ENCODE data around the gene ATG4C. TPM values are rescaled to one million over a fixed set of nuclear protein-coding genes. Genes with fewer than 3 reads are reported as not detected.

Gene ATG4C
- total RNA-seq, 4 donors from 2014 or later: 6.9 to 18.1 (median 8.9) TPM

DNA sequence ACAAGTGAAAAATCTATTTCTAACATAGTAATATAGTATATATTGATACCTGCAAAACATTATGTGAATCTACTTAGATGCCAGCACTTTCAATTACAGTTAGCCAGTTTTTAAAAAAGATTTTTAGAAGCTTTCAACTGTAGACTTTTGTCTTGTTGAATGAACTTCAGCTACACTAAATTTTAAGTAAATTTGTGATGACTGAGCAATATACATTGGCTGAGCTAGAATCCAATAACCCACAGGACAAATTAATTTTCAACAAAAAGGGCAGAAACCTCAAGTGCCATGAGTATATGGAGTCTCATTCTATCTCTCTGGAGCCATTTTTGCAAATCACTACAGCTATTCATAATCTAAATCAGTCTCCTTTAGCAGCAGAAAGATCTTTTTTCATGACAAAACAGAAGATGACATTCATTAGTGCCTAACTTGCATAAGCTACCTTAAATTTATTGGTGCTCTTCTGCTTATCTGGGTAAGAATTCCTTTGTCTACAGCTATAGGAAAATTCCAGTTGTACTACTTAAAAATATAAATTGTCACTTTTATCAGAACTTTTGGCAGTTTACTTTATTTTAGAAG is 100.3 kb downstream of the ATG4C start:
- TF ChIP-seq, protein P1, sequence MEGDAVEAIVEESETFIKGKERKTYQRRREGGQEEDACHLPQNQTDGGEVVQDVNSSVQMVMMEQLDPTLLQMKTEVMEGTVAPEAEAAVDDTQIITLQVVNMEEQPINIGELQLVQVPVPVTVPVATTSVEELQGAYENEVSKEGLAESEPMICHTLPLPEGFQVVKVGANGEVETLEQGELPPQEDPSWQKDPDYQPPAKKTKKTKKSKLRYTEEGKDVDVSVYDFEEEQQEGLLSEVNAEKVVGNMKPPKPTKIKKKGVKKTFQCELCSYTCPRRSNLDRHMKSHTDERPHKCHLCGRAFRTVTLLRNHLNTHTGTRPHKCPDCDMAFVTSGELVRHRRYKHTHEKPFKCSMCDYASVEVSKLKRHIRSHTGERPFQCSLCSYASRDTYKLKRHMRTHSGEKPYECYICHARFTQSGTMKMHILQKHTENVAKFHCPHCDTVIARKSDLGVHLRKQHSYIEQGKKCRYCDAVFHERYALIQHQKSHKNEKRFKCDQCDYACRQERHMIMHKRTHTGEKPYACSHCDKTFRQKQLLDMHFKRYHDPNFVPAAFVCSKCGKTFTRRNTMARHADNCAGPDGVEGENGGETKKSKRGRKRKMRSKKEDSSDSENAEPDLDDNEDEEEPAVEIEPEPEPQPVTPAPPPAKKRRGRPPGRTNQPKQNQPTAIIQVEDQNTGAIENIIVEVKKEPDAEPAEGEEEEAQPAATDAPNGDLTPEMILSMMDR (IDR thresholded peaks at IDR 0.05): no peak
- no peak for ATAC-seq (ENCODE audit: low FRiP score)
- DNase-seq (ENCODE audit: low spot score): no peak

DNA sequence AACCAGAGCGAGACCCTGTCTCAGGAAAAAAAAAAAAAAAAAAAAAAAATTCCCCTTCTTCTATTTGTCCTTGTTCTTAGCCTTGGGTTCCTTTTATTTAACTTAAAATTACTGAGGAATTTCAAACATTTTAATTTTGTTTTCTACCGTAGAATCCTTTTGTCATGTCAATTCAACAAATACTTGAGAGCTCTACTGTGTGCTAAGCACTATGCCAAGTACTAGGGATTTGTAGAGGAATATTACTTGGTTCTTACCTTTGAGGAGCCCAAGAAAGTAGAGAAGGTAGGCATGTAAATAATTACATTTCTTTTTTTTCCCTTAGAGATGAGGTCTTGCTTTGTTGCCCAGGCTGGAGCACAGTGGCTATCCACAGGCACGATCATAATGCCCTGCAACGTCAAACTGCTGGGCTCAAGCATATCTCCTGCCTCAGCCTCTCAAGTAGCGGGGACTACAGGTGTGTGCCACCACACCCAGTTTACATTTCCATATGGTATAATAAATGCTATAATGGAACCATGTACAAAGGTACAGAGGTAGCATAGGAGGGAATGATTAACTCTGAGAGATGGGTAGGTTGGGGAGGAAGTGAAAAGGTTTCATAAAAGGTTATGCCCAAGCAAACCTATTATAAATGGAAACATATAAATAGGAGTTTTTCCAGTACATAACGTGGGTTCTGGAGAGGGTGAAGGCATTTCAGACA is 104.0 kb downstream of the ATG4C start:
- ATAC-seq (ENCODE audit: low FRiP score) (no peak), DNase-seq (ENCODE audit: low spot score) (no peak)
- TF ChIP-seq, protein P1 (IDR thresholded peaks at IDR 0.05): no peak

DNA sequence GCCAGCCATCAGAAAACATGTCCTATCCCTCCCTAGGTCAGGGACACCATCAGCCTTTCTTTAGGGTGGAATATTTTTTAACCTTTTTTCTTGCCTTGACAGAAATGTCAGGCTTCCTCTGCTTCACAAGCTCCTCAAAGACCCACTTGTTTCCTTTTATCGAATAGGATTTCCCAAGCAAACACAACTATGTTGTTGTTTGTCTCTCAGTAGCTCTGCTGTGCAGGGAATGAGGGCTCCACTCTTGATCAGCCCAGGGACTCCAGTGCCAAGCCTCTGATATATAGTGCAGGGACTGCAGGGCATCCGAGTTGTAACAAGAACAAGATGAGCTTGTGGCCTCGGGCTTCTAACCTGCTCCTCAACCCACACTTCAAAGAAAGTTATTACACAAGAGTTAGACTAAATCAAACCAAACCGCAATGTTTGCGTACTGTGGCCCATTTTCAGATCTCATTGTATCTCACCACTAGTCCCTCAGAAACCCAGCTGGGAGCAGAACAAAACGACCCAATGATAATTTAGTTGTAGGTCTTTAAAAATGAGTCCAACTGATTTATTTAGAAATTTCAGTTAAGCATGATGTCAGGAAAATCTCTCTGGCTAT is 108.1 kb downstream of the ATG4C start:
- TF ChIP-seq, protein P1 (IDR thresholded peaks at IDR 0.05): no peak
- DNase-seq (ENCODE audit: low spot score) (no peak), ATAC-seq (ENCODE audit: low FRiP score) (no peak)

DNA sequence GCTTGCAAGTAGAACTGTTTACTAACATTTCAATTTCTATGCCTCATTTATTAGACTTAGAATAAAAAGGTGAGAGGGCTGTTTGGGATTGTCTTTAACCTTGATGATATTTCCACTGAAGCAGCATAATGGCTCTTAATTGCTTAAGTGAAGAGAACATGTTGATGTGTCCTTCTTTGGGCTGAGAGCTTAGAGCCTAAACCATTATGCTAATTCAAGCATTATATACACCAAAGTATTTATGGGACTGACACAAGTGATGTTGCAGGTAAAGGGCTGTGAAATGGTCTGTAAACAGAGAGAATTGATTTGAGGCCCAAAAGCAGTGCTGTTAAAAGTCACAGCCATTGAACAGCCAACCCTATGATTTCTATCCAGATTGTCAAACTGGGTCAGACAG is 113.9 kb downstream of the ATG4C start:
- TF ChIP-seq, protein P1 (IDR thresholded peaks at IDR 0.05): no peak
- no peak for ATAC-seq (ENCODE audit: low FRiP score)
- no peak for DNase-seq (ENCODE audit: low spot score)

DNA sequence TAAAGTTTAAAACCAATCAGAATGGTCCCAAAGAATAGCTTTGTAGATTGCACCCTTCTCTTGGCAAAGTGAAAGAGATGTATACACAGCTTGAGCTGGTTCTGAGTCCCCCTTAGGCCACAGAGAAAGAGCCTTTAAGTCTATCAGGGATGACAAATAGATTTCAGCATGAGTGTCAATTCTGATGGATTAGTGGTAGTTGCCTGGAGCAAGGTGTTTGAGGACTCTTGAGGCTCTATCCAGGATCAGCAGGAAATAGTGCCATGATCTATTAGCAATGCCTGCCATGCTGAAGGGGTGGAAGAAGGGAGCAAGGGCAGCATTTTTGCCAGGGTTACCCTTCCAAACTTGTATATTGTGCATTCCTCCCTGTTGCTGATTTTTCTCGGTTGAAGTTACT is 116.6 kb downstream of the ATG4C start:
- TF ChIP-seq, protein P1 (IDR thresholded peaks at IDR 0.05): no peak
- ATAC-seq (ENCODE audit: low FRiP score): no peak
- DNase-seq (ENCODE audit: low spot score): no peak

DNA sequence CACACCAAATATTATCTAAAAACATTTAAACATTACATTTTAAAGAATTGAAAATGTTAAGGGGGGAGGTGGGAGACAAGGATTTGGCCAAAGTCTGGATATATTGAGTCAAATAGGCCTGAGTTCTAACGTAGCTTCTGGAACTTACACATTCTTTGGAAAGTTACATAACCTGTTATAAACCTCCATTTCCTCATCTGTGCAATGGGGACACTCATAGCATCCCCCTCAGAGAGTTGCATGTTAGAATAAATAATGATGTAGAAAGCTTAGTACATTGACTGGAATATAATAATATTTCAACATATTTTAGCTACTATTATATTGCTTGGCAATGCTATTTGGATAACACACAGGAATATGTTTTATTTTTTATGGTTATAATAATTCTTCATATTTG is 117.7 kb downstream of the ATG4C start:
- no peak for ATAC-seq (ENCODE audit: low FRiP score)
- DNase-seq (ENCODE audit: low spot score): no peak
- TF ChIP-seq, protein P1 (IDR thresholded peaks at IDR 0.05): no peak

Data from omental fat pad (tissue), 4 donors.